ENCODE results near the gene VNN1. TPM values are rescaled to one million over a fixed set of nuclear protein-coding genes. Genes with fewer than 3 reads are reported as not detected.
"Not testable (repeated sequence)": the region's sequence is repeated elsewhere in the genome, so short reads cannot be mapped to it uniquely, and the experiment has no call there.

Gene VNN1
- total RNA-seq, 1 donor from 2014 or later = 1.7 TPM

DNA sequence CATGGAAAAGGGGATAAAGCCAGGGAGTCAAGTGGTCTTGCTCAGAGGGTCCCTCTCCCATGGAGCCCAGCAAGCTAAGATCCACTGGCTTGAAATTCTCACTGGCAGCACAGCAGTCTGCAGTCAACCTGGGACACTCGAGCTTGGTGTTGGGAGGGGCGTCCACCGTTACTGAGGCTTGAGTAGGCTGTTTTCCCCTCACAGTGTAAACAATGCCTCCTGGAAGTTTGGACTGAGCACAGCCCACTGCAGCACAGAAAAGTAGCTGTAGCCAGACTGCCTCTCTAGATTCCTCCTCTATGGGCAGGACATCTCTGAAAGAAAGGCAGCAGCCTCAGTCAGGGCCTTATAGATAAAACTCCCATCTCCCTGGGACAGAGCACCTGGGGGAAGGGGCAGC is 78.6 kb downstream of the VNN1 start:
- DNase-seq; intact Hi-C loops (cut with DNase I); ATAC-seq (ENCODE audit: poor library complexity): not testable (repeated sequence)

DNA sequence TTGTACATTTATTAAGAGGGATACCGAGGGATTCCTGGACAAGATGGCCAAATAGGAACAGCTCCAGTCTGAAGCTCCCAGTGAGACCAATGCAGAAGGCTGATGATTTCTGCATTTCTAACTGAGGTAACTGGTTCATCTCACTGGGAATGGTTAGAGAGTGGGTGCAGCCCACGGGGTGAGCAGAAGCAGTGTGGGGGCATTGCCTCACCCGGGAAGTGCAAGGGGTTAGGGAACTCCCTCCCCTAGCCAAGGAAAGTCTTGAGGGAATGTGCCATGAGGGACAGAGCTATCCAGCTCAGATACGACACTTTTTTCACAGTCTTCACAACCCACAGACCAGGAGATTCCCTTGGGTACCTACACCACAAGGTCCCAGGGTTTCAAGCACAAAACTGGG is 79.1 kb downstream of the VNN1 start:
- DNase-seq = no peak
- intact Hi-C loops (cut with DNase I) = no loop called here
- no peak for ATAC-seq (ENCODE audit: poor library complexity)

DNA sequence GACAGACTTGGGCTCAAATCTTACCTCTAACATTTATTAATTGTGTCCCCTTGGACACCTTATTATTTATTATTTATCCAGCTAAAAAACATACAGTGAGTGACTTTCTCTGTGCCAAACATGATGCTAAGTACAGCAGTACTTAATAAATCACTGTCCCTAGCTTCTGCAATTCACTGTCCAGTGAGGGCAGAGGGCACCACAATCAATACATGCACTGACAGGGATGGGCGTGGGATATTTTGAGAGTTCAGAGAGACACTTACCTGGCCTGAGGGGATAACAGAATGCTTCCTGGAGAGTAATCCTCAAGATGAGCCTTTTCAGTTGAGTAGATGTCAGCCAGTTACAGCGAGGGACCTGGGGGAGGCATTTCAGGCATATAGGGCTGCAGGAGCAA is 80.5 kb downstream of the VNN1 start:
- no peak for ATAC-seq (ENCODE audit: poor library complexity)
- intact Hi-C loops (cut with DNase I) = no loop called here
- DNase-seq = no peak

Other genes starting within 250 kb of the VNN1 start
- 55.1 TPM for gene STX7, start 200.9 kb downstream of the VNN1 start, total RNA-seq
- gene TAAR9, start 175.8 kb downstream of the VNN1 start, total RNA-seq = not detected
- gene TAAR8, start 161.4 kb downstream of the VNN1 start, total RNA-seq = not detected
- not detected for gene TAAR6, start 143.7 kb downstream of the VNN1 start, total RNA-seq
- not detected for gene TAAR5, start 124.3 kb downstream of the VNN1 start, total RNA-seq
- not detected for gene TAAR2, start 89.8 kb downstream of the VNN1 start, total RNA-seq
- not detected for gene TAAR1, start 54.9 kb downstream of the VNN1 start, total RNA-seq
- 1.9 TPM for gene VNN2, start 43.8 kb upstream of the VNN1 start, total RNA-seq
- 3.7 TPM for gene SLC18B1, start 84.6 kb upstream of the VNN1 start, total RNA-seq
- 465 TPM for gene RPS12, start 100.5 kb upstream of the VNN1 start, total RNA-seq

Measured in Right ventricle myocardium superior (tissue), 1 donor.